OCI-LY7 (cell line): ENCODE results near the gene BICD1.
"Not testable (repeated sequence)": the region's sequence is repeated elsewhere in the genome, so short reads cannot be mapped to it uniquely, and the experiment has no call there.

Experiments
- CTCF ChIP-seq: fragments of 200-600 bp; sonication (generic); conservative IDR thresholded peaks from 2 replicates; pipeline ENCODE4 v1.5.1; 2014; ENCODE audit warnings: mild to moderate bottlenecking, antibody characterized with exemption, low read length, moderate library complexity, mixed read lengths
- EZH2phosphoT487 ChIP-seq: fragments of 200-600 bp; sonication (generic); IDR thresholded peaks from 2 replicates; pipeline ENCODE4 v1.6.1; 2018; ENCODE audit warnings: low read depth, borderline replicate concordance, mild to moderate bottlenecking, mixed run types, antibody characterized with exemption, low read length, moderate library complexity, mixed read lengths

- TF ChIP-seq EZH2phosphoT487, CTCF: not testable (repeated sequence)
Measured at GRCh38 chr12:32231361-32231760, 124.7 kb downstream of the BICD1 start.
